OCI-LY1 (cell line): ENCODE results near the gene CYB561A3.

Experiments used
- EZH2 ChIP-seq: fragments of 200-600 bp; sonication (generic), shearing (Covaris generic); IDR thresholded peaks from 2 replicates; pipeline ENCODE4 v1.8.0; 2017; ENCODE audit warnings: borderline replicate concordance, mixed run types, mild to moderate bottlenecking, antibody characterized with exemption, low read length, moderate library complexity, mixed read lengths
- TF ChIP-seq, protein P1 (sequence below): fragments of 200-600 bp; sonication (generic), shearing (Covaris generic); IDR thresholded peaks from 2 replicates; pipeline ENCODE4 v1.5.1; 2017; ENCODE audit warnings: mild to moderate bottlenecking, antibody characterized with exemption, low read length, moderate library complexity, mixed read lengths

DNA sequence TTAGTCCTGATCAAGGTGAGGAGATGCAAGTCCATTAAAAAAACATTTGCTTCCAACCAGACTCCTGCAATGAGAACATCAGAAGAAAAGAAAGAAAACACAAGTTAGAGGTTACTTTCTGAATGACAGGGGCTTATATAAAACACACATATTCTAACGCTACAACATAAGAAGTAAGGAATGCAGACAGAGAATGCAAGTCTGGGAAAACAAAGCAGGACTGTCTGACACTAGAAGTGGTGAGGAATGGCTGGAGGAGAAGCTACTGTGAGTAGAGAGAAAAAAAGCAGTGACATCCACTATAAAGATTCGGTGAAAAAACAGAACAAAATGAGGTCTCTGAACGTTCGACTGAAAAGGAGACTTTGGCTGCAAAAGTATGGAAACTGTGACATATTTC lies 43.0 kb upstream of the CYB561A3 start:
- TF ChIP-seq, protein P1, sequence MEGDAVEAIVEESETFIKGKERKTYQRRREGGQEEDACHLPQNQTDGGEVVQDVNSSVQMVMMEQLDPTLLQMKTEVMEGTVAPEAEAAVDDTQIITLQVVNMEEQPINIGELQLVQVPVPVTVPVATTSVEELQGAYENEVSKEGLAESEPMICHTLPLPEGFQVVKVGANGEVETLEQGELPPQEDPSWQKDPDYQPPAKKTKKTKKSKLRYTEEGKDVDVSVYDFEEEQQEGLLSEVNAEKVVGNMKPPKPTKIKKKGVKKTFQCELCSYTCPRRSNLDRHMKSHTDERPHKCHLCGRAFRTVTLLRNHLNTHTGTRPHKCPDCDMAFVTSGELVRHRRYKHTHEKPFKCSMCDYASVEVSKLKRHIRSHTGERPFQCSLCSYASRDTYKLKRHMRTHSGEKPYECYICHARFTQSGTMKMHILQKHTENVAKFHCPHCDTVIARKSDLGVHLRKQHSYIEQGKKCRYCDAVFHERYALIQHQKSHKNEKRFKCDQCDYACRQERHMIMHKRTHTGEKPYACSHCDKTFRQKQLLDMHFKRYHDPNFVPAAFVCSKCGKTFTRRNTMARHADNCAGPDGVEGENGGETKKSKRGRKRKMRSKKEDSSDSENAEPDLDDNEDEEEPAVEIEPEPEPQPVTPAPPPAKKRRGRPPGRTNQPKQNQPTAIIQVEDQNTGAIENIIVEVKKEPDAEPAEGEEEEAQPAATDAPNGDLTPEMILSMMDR, result no peak
- TF ChIP-seq EZH2, result no peak
